Measurements from ENCODE around the gene AFF1.
"Not testable (repeated sequence)": the region's sequence is repeated elsewhere in the genome, so short reads cannot be mapped to it uniquely, and the experiment has no call there.

AFF1 gene

GRCh38 chr4:87012265-87012953 is 77.6 kb downstream of the AFF1 start:
- no peak for TF ChIP-seq CTCF (IDR thresholded peaks at IDR 0.05; ENCODE audit: control insufficient read depth, insufficient read depth, low read depth, low read length, missing control alignments)
- no peak for DNase-seq (ENCODE audit: low read depth)
- no peak overlapping the region for H3K4me3 ChIP-seq (ENCODE audit: control insufficient read depth, low read depth, low read length)

GRCh38 chr4:87012954-87013308 is 78.1 kb downstream of the AFF1 start:
- H3K4me3 ChIP-seq (ENCODE audit: control insufficient read depth, low read depth, low read length); DNase-seq (ENCODE audit: low read depth): not testable (repeated sequence)

- DNase-seq (ENCODE audit: low read depth), result peak; percentile 32
- TF ChIP-seq CTCF (IDR thresholded peaks at IDR 0.05; ENCODE audit: control insufficient read depth, insufficient read depth, low read depth, low read length, missing control alignments), result no peak
- no peak overlapping the region for H3K4me3 ChIP-seq (ENCODE audit: control insufficient read depth, low read depth, low read length)
Observed at GRCh38 chr4:87014284-87014782, 79.5 kb downstream of the AFF1 start.

- no peak overlapping the region for H3K4me3 ChIP-seq (ENCODE audit: control insufficient read depth, low read depth, low read length)
- no peak for TF ChIP-seq CTCF (IDR thresholded peaks at IDR 0.05; ENCODE audit: control insufficient read depth, insufficient read depth, low read depth, low read length, missing control alignments)
- DNase-seq (ENCODE audit: low read depth), result no peak
Observed at GRCh38 chr4:87015416-87015815, 80.6 kb downstream of the AFF1 start.

GRCh38 chr4:87017580-87018342 is 83.0 kb downstream of the AFF1 start:
- peak; percentile 64 for DNase-seq (ENCODE audit: low read depth)
- TF ChIP-seq CTCF (IDR thresholded peaks at IDR 0.05; ENCODE audit: control insufficient read depth, insufficient read depth, low read depth, low read length, missing control alignments), result no peak
- H3K4me3 ChIP-seq (ENCODE audit: control insufficient read depth, low read depth, low read length), result no peak overlapping the region

GRCh38 chr4:87018753-87019152 is 83.9 kb downstream of the AFF1 start:
- DNase-seq (ENCODE audit: low read depth), result no peak
- TF ChIP-seq CTCF (IDR thresholded peaks at IDR 0.05; ENCODE audit: control insufficient read depth, insufficient read depth, low read depth, low read length, missing control alignments), result no peak
- no peak overlapping the region for H3K4me3 ChIP-seq (ENCODE audit: control insufficient read depth, low read depth, low read length)

GRCh38 chr4:87019246-87019791 is 84.5 kb downstream of the AFF1 start:
- TF ChIP-seq CTCF (IDR thresholded peaks at IDR 0.05; ENCODE audit: control insufficient read depth, insufficient read depth, low read depth, low read length, missing control alignments), result no peak
- DNase-seq (ENCODE audit: low read depth), result no peak
- no peak overlapping the region for H3K4me3 ChIP-seq (ENCODE audit: control insufficient read depth, low read depth, low read length)

Data from AG09309 (cell line).